Measurements from ENCODE around the gene HIGD1C. TPM values are rescaled to one million over a fixed set of nuclear protein-coding genes. Genes with fewer than 3 reads are reported as not detected.

Gene HIGD1C
- total and polyA plus RNA-seq, 8 donors: not detected

DNA sequence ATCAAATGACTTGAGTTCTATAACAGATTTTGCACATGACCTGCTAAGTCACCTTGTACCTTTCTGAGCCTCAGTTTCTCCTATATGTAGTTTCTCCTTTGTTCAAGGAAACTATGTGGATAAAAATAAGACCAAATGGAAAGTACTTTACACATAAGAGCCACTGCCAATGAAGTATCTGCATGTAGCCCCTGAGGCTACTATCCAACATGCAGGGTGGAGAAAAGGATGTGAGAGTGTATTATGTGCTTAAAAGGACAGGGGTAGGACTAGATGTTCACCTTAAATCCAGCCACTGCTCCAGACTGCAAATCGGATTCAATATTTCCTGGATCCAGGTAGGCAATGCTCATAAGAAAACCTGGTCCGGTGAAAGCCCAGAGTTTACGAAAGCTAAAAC lies 52.7 kb downstream of the HIGD1C start:
- H3K27ac ChIP-seq: peak overlapping the region in 1 of 4 donors; percentile 22
- H3K36me3 ChIP-seq: peaks cover 0 to 13% (median 1%) of the 10 kb centered on the region in 3 donors
- FAIRE-seq: no peak
- DNase-seq: no peak
- intact Hi-C loops (cut with DNase I): no loop called here
- H3K9me3 ChIP-seq: no peaks in the 10 kb centered on the region
- 92 to 93% methylated on average over 3 of the region's 3 CpGs for WGBS, 2 donors
- H3K4me3 ChIP-seq: no peak overlapping the region
- ATAC-seq: no peak
- TF ChIP-seq, protein P1, sequence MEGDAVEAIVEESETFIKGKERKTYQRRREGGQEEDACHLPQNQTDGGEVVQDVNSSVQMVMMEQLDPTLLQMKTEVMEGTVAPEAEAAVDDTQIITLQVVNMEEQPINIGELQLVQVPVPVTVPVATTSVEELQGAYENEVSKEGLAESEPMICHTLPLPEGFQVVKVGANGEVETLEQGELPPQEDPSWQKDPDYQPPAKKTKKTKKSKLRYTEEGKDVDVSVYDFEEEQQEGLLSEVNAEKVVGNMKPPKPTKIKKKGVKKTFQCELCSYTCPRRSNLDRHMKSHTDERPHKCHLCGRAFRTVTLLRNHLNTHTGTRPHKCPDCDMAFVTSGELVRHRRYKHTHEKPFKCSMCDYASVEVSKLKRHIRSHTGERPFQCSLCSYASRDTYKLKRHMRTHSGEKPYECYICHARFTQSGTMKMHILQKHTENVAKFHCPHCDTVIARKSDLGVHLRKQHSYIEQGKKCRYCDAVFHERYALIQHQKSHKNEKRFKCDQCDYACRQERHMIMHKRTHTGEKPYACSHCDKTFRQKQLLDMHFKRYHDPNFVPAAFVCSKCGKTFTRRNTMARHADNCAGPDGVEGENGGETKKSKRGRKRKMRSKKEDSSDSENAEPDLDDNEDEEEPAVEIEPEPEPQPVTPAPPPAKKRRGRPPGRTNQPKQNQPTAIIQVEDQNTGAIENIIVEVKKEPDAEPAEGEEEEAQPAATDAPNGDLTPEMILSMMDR (IDR thresholded peaks at IDR 0.05): no peak
- H3K27me3 ChIP-seq: no peaks in the 10 kb centered on the region
- H3K4me1 ChIP-seq: peaks cover 0 to 13% (median 0%) of the 10 kb centered on the region in 3 donors

DNA sequence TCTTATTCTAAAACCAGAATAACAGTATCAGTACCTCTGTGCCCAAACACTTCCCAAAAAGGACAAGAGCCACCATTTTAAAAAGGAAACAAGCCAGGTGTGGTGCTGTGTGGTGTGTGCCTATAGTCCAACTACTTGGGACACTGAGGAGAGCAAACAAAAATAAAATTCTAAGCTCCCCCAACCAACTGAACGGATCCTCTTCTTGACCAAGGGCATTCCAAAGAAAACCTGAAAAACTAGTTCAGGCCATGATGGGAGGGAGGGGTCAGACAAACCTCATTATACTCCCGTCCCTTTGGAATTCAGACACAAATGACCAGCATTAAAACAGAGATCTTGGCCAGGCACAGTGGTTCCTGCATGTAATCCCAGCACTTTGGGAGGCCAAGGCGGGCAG lies 53.3 kb downstream of the HIGD1C start:
- no peak for FAIRE-seq
- intact Hi-C loops (cut with DNase I): no loop called here
- Histone ChIP-seq H3K4me1 (peaks cover 0 to 13% (median 2%) of the 10 kb centered on the region in 3 donors), H3K27me3 (no peaks in the 10 kb centered on the region), H3K4me3 (no peak overlapping the region), H3K27ac (peak overlapping the region in 2 of 4 donors; percentile 22), H3K9me3 (no peaks in the 10 kb centered on the region), H3K36me3 (peaks cover 0 to 10% (median 0%) of the 10 kb centered on the region in 3 donors)
- WGBS, 2 donors: 34 to 40% methylated on average over 3 of the region's 3 CpGs
- peak; percentile 38 to 78 (median 58) for ATAC-seq
- no peak for DNase-seq
- TF ChIP-seq, protein P1 (IDR thresholded peaks at IDR 0.05): no peak

DNA sequence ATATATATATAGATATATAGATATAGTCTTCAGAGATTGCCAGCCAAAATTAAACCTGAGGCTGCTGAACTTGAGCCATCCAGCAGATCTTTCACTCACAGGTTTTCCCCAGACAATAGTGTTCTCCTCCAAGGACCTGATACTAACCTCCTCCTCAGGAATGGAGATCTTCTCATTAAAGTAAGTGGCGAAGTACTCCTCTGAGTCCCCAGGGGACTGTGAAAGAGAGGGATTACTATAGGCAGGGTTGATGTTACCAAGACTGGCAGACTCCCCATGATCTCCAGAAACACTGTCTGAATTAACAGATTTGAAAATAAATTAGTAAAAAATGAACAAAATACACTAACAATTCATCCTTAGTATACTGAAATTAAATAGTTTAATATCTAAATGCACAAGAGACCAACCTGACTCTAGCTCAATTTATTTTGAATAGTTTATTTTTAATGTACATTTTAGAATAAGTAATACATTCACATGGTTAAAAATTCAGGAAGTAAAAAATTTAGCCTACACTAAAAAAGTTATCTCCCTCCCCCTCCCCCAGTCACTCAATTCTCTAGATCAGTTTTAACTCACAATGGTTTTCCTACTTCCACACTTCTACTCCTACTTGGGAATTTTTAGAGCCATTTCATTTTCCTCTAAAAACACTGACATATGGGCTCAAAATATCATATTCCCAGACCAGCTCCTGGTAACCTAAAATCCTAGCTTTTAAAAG lies 56.1 kb downstream of the HIGD1C start:
- Histone ChIP-seq H3K9me3 (no peaks in the 10 kb centered on the region), H3K36me3 (peaks cover 0 to 10% (median 0%) of the 10 kb centered on the region in 3 donors), H3K27ac (peak overlapping the region in 1 of 4 donors; percentile 24), H3K27me3 (no peaks in the 10 kb centered on the region), H3K4me3 (no peak overlapping the region), H3K4me1 (peaks cover 2 to 17% (median 4%) of the 10 kb centered on the region in 3 donors)
- FAIRE-seq: no peak
- intact Hi-C loops (cut with DNase I): no loop called here
- TF ChIP-seq, protein P1 (IDR thresholded peaks at IDR 0.05): no peak
- ATAC-seq: no peak
- WGBS, 2 donors: 91% methylated on average over 1 of the region's 1 CpG
- DNase-seq: no peak

DNA sequence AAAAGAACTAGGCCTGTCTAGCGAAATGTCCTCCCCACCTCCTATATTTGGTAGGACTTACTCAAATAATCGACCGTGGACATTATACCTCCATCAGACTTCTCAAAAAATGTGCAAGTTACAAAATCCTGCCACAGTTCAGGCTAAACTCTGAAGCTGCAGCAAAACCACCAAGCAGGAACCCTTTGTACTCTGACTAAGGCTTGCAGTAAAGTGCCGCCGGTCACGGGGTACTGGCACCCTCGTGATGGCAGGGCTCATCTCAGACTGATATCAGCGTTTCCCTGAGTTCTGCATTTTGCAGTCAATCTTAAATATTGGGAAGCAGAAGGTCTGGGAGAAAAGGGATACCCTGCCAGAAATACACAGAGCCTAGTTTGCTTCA lies 56.7 kb downstream of the HIGD1C start:
- H3K27me3 ChIP-seq: no peaks in the 10 kb centered on the region
- H3K36me3 ChIP-seq: peaks cover 0 to 10% (median 0%) of the 10 kb centered on the region in 3 donors
- H3K4me3 ChIP-seq: no peak overlapping the region
- H3K4me1 ChIP-seq: peaks cover 2 to 17% (median 5%) of the 10 kb centered on the region in 3 donors
- FAIRE-seq (no peak), ATAC-seq (peak in 3 of 4 donors; percentile 44 to 77 (median 73)), DNase-seq (peak in 1 of 6 donors; percentile 55)
- H3K9me3 ChIP-seq: no peaks in the 10 kb centered on the region
- TF ChIP-seq, protein P1 (IDR thresholded peaks at IDR 0.05): no peak
- WGBS, 2 donors: 76 to 81% methylated on average over 8 of the region's 8 CpGs
- intact Hi-C loops (cut with DNase I): no loop called here
- H3K27ac ChIP-seq: peak overlapping the region in 1 of 4 donors; percentile 24

DNA sequence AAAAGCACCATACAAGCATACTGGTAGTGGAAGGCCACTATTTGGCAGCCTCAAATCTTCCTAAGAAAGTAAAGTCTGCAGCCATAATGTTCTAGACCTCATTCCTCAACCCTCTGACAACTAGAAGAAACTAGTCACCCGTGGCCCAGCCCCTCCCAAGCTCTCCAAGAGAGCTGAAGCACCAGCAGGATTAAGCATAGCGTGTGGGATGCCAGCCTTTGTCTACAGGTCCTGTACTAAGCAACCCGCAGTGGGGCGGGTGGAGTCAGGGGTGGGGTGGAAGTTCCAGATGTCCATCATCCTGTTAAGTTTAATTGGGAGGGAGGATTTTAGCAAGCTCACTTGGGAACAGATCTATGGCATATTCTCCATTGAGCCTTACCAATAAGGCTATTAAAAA lies 59.6 kb downstream of the HIGD1C start:
- 76 to 83% methylated on average over 4 of the region's 4 CpGs for WGBS, 2 donors
- TF ChIP-seq, protein P1 (IDR thresholded peaks at IDR 0.05): no peak
- Histone ChIP-seq H3K9me3 (no peaks in the 10 kb centered on the region), H3K27ac (no peak overlapping the region), H3K4me3 (no peak overlapping the region), H3K27me3 (no peaks in the 10 kb centered on the region), H3K36me3 (peaks cover 0 to 3% (median 0%) of the 10 kb centered on the region in 3 donors), H3K4me1 (peaks cover 2 to 6% (median 4%) of the 10 kb centered on the region in 3 donors)
- DNase-seq: no peak
- FAIRE-seq: no peak
- ATAC-seq: peak in 1 of 4 donors; percentile 15
- intact Hi-C loops (cut with DNase I): no loop called here
